GM12801 (cell line): ENCODE results near the gene HES7.

Experiments used
- CTCF ChIP-seq: IDR thresholded peaks from one replicate; pipeline ENCODE4 v1.5.1; 2011; ENCODE audit warnings: control low read depth; ENCODE audit not compliant: insufficient read length; ENCODE audit errors: extremely low read depth

Gene HES7

GRCh38 chr17:8128125-8128784 lies 4.3 kb upstream of the HES7 start:
- no peak for TF ChIP-seq CTCF

- TF ChIP-seq CTCF: no peak
These were observed 2.7 kb upstream of the HES7 start for GRCh38 chr17:8126491-8127066.

- TF ChIP-seq CTCF: no peak
These were observed 2.1 kb upstream of the HES7 start for GRCh38 chr17:8125947-8126490.

- TF ChIP-seq CTCF: no peak
These were observed 1.4 kb upstream of the HES7 start for GRCh38 chr17:8125154-8125946.

- TF ChIP-seq CTCF: no peak
These were observed 646 bp upstream of the HES7 start for GRCh38 chr17:8124350-8125153.

- no peak for TF ChIP-seq CTCF
These were observed 797 bp downstream of the HES7 start for GRCh38 chr17:8122924-8123694.
